Measurements from ENCODE around the gene F10.
A peak's percentile ranks its signal among the peaks of the same experiment; 100 is the strongest.
"Not testable (repeated sequence)": the region's sequence is repeated elsewhere in the genome, so short reads cannot be mapped to it uniquely, and the experiment has no call there.

F10 gene

DNA sequence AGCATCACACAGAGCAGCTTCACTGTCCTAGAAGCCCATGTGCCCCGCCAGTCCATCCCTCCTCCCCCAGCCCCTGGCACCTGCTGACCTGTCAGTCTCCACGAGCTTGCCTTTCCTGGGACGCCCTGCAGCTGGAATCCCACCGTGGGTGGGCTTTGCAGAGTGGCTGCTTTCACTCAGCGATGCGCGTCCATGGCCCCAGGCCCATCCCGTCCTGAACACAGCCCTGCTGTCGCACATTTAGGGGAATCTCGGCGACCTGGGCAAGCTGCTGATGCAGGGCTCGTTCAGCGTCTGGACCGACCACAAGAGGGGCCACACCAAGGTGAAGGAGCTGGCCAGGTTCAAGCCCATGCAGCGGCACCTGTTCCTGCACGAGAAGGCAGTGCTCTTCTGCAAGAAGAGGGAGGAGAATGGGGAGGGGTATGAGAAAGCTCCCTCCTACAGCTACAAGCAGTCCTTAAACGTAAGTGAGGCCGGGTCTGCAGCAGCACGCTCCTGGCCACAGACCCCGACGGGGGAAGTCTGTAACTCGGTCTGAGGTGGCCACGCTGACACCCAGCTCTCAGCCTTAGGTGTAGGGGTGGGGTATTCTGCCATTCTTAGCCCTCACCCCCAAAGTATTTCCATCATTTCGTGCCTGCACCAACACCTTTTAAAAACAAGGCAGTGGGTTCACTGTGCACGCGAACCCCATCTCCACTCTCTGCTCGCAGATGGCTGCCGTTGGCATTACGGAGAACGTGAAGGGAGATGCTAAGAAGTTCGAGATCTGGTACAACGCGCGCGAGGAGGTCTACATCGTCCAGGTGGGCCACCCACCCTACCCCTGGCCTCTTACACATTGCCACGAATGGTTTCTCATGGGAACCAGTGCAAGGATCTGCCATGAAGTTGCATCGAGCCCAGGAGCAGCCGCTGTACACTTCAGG is 35.3 kb upstream of the F10 start:
- no peak for DNase-seq (ENCODE audit: low read depth)

DNA sequence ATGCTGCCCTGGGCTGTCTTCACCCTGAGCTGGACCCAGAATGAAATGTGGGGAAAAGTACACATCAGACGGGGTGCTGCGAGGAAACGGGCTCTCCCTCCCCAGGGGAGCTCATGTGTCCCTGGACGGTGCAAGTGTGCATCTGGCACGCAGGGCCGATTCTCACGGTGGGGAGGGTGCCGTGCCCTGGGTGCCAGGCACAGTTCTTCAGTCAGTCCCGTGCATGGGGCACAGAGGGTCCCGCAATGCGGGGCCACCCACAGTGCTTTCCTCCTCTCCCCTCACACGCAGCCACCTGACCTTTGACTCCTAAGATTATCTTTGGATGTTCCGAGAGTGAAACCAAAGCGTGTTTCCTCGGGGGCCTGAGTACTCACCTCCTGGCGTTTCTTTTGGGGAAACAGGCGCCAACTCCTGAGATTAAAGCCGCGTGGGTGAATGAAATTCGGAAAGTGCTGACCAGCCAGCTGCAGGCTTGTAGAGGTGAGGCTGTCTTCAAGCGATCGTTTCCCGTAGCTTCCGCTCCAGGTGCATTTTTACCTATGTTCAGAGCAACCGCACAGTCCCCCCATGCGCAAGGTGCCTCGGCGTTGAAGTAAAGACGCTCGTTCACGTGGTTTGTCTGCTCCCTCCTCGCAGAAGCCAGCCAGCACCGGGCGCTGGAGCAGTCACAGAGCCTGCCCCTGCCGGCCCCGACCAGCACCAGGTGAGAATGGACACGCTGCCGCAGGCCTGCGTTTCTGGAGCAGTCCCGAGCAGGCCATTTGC is 34.5 kb upstream of the F10 start:
- DNase-seq (ENCODE audit: low read depth) = no peak

DNA sequence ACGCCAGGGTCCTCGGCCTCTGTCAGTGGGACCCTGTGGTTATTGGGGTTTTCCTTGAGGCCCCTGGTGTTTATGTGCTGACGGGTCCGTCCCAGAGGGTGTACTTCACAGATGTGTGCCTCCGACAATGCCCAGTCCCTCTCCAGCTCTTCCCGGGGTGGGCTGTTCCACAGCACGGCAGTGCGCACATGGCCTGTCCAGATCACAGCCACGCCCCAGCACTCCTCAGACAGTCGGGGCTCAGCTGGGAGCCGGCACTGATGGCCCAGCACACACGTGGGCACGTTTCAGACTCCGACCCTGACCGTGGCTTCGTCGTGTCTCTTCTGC is 33.9 kb upstream of the F10 start:
- no peak for DNase-seq (ENCODE audit: low read depth)

DNA sequence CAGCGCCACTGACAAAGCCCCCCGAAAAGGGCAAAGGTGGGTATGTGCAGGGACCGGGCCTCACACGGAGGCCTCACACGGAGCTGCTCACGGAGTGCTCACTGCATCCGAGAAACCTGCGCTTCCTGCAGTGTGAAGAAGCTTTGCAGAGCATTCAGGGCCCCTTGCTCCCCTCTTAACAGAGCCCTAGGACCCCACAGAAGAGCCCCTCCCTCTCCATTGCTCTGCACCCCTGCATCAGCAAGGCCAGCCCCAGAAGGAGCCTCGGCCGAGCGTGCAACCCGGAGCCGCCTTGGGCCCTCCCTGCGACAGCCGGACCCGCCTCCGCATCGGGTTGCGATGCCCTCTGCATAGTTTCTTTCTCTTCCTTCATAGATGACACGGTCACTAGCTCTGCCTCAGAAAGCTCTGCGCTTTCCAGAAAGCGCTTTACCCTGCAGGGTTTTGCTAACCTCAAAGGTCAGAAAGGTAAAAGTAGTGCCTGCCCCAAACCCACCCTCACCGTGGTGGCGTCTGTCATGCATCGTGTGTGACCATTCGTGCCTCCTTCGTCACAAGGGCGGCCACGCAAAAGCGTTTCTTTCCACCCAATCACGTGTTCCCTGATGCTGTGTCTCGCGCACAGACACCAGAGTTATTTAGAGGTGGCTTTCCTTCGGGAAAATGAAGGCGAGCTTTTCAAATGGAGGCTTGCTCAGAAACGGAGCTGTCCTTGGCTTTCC is 32.7 kb upstream of the F10 start:
- DNase-seq (ENCODE audit: low read depth) = no peak

DNA sequence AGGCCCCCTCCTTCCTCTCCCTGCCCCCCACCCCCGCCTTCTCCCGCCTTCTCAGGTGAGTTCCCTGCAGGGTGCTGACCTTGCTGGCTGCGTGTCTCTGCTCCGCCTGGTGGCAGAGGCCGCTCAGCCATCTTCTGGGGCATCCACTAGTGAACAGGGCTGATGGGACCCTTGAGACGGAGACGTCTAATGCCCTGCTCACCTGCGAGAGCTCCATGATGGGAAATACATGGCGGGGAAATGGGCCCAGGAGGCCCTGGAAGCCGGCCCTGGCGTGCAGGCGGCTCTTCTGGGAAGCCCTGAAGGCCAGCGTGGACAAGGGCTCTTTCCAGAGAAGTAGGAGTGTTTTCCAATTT is 32.2 kb upstream of the F10 start:
- DNase-seq (ENCODE audit: low read depth) = no peak

DNA sequence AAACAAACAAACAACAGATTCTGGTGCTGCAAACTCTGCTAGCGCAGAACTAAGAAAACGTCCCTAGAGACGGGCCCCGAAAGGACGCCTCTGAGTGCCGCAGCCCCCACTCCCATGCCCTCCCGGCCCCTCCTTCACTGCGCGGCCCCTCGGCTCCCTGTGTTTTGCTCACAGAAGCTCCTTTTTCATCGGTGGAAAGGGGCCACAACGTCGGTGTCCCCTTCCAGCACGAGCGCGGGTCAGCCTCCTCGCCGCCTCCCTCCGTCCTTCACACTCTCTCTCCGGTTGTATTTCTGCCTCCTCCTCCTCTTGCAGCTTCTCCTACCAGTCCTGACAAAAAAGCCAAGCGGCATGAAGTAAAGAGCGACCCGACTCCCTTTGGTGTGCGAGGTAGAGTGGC is 31.8 kb upstream of the F10 start:
- no peak for DNase-seq (ENCODE audit: low read depth)

DNA sequence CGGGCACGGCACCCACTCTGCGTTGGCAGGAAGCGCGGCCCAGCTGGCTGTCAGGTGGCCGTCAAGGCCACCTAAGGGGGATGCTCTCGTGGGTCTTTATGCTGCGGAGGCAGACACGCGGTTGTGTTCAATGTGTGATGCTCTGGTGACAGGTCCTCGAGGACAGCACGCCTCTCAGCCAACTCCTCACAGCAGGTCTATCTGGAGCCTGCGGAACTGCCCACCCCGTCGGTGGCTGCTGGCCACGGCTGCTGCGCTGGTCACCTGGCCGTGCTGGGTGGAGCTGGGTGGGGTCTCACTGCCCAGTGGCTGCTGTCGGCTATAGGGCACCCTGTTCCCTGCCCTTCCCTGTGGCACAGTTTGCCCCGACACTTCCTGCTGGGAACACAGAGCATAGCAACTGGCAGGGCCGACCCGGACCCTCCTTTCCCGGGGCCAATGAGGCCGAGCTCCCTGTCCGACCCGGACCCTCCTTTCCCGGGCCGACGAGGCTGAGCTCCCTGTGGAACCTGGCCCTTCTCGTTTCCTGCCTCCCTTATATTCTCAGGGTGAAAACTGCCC is 31.3 kb upstream of the F10 start:
- no peak for DNase-seq (ENCODE audit: low read depth)

DNA sequence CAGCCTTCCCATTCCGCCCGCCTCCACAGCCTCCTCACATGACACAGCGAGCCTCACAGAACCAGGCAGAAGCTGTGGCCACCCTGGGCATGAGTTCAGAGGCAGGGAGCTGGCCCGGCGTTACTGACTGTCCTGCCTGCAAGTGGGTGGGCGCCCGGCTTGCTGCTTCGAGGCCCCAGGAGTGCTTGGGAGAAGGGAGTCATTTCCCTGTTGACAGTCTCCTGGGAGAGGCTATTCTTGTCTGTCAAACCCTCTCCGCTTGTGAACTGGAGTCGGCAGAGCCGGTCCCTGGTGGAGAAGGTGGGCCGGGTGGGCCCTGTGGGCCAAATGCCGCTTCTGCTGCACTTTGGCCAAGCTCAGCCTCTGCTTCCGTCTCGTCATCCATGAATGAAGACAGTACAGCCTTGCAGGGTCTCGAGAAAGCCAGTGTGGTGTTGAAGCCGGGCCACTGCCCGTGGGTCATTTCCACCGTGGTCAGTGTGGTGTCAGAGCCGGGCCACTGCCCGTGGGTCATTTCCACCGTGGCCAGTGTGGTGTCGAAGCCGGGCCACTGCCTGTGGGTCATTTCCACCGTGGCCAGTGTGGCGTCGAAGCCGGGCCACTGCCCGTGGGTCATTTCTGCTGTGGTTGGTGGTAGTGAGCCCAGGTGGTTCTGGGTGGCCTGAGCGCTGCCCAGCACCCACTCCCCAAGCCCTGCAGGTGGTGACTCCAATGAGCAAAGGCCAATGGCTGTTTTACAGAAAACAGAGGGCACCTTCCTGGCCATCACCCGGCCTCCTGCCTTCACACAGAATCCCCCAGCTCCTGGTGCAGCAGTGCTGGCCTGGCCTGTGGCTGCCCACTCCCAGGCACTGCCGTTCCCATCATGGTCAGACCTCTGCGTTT is 30.5 kb upstream of the F10 start:
- DNase-seq (ENCODE audit: low read depth) = no peak

DNA sequence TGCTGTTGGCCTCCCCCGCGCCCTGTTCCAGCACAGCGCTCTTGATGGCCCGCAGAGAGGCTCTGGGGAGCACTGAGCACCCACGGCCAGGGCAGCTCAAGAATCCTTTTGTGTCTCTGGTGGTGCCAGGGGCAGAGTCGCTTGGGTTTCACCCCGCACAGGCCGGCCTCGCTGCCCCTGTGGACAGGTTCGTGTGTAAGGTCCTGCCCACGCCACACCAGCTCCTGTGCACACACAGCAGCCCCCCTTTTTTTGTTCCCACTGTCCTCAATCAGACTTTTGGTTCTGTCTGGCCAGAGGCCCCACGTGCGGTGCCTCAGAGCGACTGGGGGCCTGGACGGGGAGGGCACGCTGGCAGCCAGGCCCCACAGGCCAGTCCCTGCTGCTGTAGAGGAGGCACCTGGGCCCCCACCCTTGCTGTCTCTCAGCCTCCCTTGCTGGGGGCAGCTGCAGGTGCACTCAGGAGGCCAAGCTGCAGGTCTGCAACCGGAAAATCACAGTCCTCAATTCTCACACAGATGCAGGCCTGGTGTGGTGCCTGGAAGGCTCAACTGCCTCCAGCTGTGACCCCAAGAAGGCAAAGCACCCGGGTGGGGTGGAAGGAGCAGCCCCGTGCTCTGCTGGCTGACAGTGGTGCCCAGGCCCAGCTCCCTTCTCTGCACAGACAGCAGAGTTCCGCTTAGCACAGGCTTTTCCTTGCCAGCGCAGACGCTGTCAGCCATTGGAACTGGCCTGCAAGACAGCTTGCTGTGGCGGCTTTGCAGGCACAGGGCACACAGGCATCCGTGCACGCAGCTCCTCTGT is 29.6 kb upstream of the F10 start:
- DNase-seq (ENCODE audit: low read depth) = no peak

DNA sequence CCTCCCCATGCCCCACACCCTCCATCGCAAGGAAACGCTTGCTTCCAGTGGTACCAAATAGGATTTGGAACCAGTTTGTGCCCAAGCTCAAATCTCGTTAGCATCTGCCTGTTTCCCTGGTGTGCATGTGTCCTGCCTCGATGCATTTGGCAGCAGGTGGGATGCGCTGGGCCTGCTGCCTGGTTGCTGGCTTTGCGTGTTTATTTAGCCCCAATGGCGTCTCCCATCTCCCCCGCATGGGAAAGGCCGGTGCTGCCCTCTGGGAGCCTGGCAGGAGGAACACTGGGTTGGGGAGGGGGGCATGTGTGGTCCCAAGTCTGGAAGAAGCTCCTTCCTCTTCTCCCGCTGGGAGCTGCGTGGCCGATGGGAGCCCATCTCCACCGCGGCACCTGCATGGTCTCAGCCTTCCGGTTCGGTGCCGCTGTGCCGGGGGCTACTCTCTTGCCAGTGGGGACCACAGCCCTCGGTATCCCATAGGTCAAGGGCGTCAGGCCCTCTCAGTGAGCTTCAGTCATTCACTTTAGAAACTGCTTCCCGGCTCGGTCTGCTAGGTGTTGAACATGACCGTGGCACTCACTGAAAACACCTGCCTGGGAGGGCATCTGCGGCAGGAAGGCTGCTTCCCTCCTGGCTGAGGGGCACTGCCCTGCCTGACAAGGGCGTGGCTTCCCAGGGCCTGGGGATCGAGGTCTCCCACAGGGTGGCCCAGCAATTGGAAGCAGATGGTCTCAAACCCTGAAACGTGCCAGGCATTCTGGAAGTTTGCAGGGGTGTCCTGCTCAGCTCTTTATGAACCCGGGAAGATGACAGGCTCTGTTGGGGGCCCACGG is 28.8 kb upstream of the F10 start:
- no peak for DNase-seq (ENCODE audit: low read depth)

DNA sequence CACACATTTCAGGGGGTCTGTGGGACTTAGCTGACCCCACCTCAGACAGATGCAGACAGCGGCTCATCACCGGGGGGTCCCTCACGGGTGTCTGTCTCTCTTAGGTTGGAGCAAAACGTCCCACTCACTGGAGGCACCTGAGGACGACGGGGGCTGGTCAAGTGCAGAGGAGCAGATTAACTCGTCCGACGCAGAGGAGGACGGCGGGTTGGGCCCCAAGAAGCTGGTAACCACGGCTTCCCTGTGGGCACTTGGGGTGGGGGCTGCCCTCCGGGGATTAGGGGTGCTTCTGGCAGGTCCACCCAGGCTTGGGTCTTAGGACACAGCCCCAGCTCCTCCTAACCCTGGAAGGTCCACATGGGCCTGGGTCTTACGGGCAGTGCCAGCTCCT is 28.2 kb upstream of the F10 start:
- no peak for DNase-seq (ENCODE audit: low read depth)

DNA sequence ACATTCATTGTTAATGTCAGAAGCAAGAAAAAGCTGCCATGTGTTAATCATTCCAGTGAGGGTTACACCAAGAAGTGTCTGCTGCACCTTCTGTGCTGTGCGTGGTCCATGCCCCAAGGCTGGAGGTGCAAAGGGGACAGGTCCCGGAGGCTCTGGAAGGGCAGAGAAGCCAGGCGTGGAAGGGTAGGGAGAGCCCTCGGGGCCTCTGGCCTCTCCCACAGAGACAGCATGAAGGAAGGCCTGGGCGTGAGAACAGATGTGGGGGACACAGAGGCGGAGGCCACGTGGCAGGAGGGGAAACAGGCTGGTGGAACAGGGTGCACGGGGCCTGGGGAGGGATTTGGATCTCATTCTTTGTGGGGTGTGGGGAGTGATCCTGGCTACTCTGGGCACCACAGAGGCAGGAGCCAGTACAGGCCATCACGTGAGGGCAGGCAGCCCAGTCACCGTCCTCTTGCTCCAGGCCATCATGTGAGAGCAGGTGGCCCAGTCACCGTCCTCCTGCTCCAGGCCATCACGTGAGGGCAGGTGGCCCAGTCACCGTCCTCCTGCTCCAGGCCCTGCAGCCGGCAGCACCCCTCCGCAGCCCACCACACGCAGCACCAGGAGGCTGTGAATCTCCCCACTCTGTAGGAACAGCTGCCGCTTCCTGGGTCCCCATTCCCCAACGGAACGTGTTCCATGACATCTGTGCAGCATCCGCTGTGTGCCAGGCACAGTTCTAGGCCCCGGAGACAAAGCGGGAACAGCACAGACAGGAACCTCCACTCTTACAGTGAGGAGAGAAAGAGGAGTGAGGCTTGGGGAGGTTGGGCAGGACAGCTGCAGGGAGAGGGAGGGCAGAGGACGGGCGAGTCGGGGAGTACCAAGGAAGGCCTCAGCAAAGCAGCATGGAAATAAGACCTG is 27.2 kb upstream of the F10 start:
- no peak for DNase-seq (ENCODE audit: low read depth)

DNA sequence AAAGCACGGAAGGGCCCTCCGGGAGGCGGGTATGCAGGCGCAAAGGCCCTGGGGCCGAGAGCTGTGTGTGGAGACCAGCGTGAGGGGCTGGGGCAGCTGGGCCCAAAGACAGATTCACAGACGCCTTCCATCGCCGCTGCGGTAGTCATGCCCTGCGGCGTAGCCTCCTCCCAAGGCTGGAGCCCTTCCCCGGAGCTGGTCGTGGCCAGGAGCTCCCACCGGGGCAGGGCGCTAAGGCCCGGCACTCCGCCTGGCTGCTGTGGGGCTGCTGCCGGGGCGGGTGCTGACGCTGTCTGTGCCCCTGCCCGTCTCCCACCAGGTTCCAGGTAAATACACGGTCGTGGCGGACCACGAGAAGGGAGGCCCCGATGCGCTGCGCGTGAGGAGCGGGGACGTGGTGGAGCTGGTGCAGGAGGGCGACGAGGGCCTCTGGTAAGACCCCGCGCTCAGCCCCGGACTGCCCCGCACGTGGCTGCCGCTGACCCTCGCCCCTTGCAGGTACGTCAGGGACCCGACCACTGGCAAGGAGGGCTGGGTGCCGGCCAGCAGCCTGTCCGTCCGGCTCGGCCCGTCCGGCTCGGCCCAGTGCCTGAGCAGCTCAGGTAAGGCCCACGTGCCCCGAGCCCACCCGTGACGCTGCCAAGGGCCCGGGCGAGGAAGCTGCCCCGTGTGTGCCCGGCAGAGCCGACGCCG is 26.4 kb upstream of the F10 start:
- no peak for DNase-seq (ENCODE audit: low read depth)

DNA sequence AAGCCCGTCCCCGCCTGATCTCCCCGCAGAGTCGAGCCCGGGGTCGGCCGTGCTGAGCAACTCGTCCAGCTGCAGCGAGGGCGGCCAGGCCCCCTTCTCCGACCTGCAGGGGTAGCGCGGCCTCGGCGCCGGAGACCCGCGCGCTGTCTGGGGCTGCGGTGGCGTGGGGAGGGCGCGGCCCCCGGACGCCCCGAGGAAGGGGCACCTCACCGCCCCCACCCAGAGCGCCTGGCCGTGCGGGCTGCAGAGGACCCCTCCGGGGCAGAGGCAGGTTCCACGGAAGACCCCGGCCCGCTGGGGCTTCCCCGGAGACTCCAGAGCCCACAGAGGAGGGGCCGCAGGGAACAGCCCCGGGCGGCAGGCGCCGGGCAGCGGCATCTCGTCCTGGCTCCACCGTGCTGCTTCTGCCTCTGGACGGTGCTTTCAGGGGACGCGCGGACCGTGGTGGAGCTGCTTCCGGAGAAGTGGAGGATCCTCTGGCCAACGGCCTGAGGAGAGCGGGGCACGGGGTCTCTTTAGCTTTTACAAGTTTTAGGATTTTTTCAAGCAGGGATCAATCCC is 25.8 kb upstream of the F10 start:
- DNase-seq (ENCODE audit: low read depth) = no peak

DNA sequence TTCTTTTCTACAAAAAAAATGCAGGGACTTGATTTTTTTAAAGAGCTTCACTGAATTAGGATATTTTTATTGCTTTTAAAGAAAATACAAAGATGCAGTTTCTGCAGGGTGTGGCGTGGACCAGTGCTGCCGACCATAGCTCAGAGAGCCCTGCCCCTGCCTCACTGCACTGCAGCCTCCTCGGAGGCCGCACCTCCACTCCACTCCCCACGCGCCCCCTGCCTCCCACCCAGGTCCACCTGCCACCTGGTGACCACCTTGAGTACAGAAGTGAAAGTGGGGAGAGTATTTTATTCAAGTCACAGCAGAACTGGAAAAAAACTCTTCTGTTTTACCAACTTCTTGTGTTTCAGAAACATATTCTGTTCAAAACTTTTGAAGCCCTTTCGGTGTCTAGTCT is 24.9 kb upstream of the F10 start:
- no peak for DNase-seq (ENCODE audit: low read depth)

DNA sequence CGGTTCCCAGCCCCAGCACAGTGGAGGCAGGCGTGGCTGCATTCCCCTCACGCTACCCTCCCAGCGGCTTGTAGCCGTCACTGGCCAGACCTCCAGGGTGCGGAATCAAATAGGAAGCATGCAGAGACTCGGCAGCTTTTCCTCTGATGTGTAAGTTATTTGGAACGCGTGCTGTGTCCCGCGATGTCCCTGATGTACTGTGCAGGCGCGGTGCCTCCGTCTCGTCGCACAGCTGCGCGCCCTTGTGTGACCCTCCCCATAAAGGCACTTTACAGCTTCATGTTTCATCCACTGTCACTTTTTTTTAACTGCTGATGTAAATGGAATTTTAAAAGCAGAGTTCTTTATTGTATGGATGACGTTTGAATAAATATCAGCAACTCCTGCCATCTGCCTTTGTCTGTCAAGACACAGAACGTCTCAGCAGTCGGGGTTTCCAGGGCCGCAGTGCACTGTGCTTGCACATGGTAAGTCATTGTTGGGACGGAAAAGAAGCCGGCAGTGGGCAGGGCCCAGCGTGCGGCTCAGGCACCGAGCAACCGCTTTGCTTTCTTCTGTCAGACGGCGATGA is 24.4 kb upstream of the F10 start:
- peak; percentile 66 for DNase-seq (ENCODE audit: low read depth)

DNA sequence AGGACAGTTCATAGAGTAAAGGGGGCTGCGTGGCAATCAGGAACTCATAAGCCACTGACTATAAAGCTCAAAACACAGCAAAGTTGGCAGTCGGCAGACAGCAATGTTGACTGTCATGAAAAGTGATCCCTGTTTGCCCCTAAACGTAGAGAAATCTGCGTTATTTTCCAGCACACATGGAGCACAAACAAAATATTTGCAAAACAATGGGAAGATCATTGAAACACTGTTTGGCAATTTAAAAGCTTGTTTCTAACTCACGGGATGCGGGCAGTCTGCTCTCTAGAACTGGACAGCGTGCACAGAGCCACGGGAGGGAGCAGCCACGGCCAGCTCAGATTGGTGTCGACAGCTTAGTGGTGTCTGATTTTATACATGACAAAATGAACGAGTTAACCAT is 23.5 kb upstream of the F10 start:
- DNase-seq (ENCODE audit: low read depth) = no peak

DNA sequence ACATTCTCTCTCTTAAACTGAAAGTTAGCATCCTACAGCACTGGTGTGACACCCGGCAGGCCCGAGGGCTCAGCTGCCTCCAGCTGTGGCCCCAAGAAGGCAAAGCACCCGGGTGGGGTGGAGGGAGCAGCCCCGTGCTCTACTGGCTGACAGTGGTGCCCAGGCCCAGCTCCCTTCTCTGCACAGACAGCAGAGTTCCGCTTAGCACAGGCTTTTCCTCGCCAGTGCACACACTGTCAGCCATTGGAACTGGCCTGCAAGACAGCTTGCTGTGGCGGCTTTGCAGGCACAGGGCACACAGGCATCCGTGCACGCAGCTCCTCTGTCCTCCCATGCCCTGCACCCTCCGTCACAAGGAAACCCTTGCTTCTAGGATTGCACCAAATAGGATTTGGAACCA is 20.3 kb upstream of the F10 start:
- not testable (repeated sequence) for DNase-seq (ENCODE audit: low read depth)
